ENCODE measurements around the gene MAN1A1.

GRCh38 chr6:119187596-119187995 lies 162.0 kb downstream of the MAN1A1 start:
- no peak for TF ChIP-seq CTCF (IDR thresholded peaks at IDR 0.05; ENCODE audit: poor library complexity)
- TF ChIP-seq EZH2 (IDR thresholded peaks at IDR 0.05; ENCODE audit: borderline replicate concordance) = no peak
- no peak for TF ChIP-seq EZH2phosphoT487 (IDR thresholded peaks at IDR 0.05; ENCODE audit: low read depth, severe bottlenecking, unreplicated experiment)

Measured in hepatocyte (in vitro differentiated cells).